Kidney (tissue), 22 donors: ENCODE results near the gene CHD9. TPM values are rescaled to one million over a fixed set of nuclear protein-coding genes. Genes with fewer than 3 reads are reported as not detected.
A peak's percentile ranks its signal among the peaks of the same experiment; 100 is the strongest.

ENCODE experiments used
- DNase-seq, 5 donors: peaks; one replicate each; pipeline ENCODE4 v3.0.0-alpha.2; 2013 to 2020
- FAIRE-seq: peaks from 2 replicates; lab custom pipeline; 2012; peaks lifted over from hg19 to GRCh38; lab: Jason Lieb, UNC
- H3K27ac ChIP-seq, 2 donors: one replicate each; pipeline ENCODE4 v1.7.0; 2013; ENCODE audit warnings: low read depth in 2 of 2, low read length in 2 of 2, inconsistent platforms in 1 of 2
- H3K27me3 ChIP-seq: one replicate; pipeline ENCODE4 v1.7.1; 2013; ENCODE audit warnings: low read length, inconsistent platforms; ENCODE audit not compliant: control insufficient read depth, insufficient read depth
- H3K36me3 ChIP-seq, 3 donors: one replicate each; pipeline versions ENCODE4 v1.7.0 to v1.7.1; 2013; ENCODE audit warnings: low read length in 3 of 3, control low read depth in 1 of 3, inconsistent platforms in 1 of 3; ENCODE audit not compliant: insufficient read depth in 3 of 3, control insufficient read depth in 2 of 3
- H3K4me1 ChIP-seq, 3 donors: one replicate each; pipeline versions ENCODE4 v1.7.0 to v1.7.1; 2013; ENCODE audit warnings: low read length in 3 of 3, inconsistent platforms in 1 of 3, low read depth in 1 of 3; ENCODE audit not compliant: control insufficient read depth in 2 of 3, insufficient read depth in 2 of 3
- H3K4me3 ChIP-seq, 3 donors: one replicate each; pipeline versions ENCODE4 v1.7.0 to v1.8.1; 2013; ENCODE audit warnings: low read length in 3 of 3, control low read depth in 1 of 3, inconsistent platforms in 1 of 3
- H3K9ac ChIP-seq, 3 donors: one replicate each; pipeline versions ENCODE4 v1.7.0 to v1.7.1; 2013; ENCODE audit warnings: low read length in 3 of 3, control low read depth in 1 of 3, inconsistent platforms in 1 of 3
- H3K9me3 ChIP-seq, 3 donors: one replicate each; pipeline versions ENCODE4 v1.7.0 to v1.7.1; 2013; ENCODE audit warnings: low read length in 3 of 3, control low read depth in 1 of 3, inconsistent platforms in 1 of 3; ENCODE audit not compliant: control insufficient read depth in 2 of 3, insufficient read depth in 1 of 3
- intact Hi-C: fragments of 100-400 bp; cut with DNase I; formaldehyde crosslinking; loops from one replicate; pipeline ENCODE4 v1.11.1; 2022
- long read RNA-seq, 10 donors: library from polyadenylated mRNA in 1 of 10; unstranded in 1 of 10; transcript quantifications; one replicate each; pipeline ENCODE4 v2.0.0 and lab custom pipeline, GENCODE V29; 2021 to 2026
- polyA plus RNA-seq: library from polyadenylated mRNA; stranded (reverse); fragments of 350-450 nt; fragmentation: Illumina TruSeq; extraction: RNeasy Lipid Tissue Mini Kit (QIAGEN cat#74804); gene quantifications from one replicate; pipeline ENCODE4 v1.2.3, GENCODE V29; 2014; ENCODE audit warnings: low read depth, low replicate concordance; ENCODE audit not compliant: insufficient read depth
- total RNA-seq: library from RNA; stranded (reverse); fragmentation: NEBNext Ultra II Directional; extraction: Animal tissue kit (Norgen Biotek cat#: 25700); gene quantifications from one replicate; pipeline ENCODE4 v1.2.1, GENCODE V29; 2021
- TF ChIP-seq, protein P1 (sequence below): IDR thresholded peaks from 3 replicates; pipeline ENCODE4 v1.5.1; 2012; ENCODE audit warnings: mild to moderate bottlenecking, moderate library complexity, borderline replicate concordance; ENCODE audit not compliant: insufficient read depth; ENCODE audit errors: extremely low read depth
- donor health status: control.
- donor health status: control.
- donor health status: control.
- donor health status: control.
- donor health status: control.
- donor health status: DM: yes; HTN: yes; CAD: no.
- donor health status: Normal renal cell carcinoma (clear cell type).

Gene CHD9, protein sequence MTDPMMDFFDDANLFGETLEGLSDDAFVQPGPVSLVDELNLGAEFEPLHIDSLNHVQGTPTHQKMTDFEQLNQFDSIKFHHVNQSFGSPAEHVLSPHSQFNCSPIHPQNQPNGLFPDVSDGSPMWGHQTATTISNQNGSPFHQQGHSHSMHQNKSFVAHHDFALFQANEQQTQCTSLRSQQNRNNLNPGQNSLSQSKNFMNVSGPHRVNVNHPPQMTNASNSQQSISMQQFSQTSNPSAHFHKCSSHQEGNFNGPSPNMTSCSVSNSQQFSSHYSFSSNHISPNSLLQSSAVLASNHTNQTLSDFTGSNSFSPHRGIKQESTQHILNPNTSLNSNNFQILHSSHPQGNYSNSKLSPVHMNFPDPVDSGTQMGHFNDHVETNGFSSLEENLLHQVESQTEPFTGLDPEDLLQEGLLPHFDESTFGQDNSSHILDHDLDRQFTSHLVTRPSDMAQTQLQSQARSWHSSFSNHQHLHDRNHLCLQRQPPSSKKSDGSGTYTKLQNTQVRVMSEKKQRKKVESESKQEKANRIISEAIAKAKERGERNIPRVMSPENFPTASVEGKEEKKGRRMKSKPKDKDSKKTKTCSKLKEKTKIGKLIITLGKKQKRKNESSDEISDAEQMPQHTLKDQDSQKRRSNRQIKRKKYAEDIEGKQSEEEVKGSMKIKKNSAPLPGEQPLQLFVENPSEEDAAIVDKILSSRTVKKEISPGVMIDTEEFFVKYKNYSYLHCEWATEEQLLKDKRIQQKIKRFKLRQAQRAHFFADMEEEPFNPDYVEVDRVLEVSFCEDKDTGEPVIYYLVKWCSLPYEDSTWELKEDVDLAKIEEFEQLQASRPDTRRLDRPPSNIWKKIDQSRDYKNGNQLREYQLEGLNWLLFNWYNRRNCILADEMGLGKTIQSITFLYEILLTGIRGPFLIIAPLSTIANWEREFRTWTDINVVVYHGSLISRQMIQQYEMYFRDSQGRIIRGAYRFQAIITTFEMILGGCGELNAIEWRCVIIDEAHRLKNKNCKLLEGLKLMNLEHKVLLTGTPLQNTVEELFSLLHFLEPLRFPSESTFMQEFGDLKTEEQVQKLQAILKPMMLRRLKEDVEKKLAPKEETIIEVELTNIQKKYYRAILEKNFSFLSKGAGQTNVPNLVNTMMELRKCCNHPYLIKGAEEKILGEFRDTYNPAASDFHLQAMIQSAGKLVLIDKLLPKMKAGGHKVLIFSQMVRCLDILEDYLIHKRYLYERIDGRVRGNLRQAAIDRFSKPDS (N-terminal part only)
- total RNA-seq (83.7 TPM), polyA plus RNA-seq (9.4 TPM)
- long read RNA-seq, donor 1, partial matches to known transcripts: 0 of 2 reads
- long read RNA-seq, donor 1, other reads (novel, unspliced or antisense): 0 of 2 reads
- long read RNA-seq, donor 2, partial matches to known transcripts: 9 of 9 reads
- long read RNA-seq, donor 2, other reads (novel, unspliced or antisense): 0 of 9 reads
- long read RNA-seq, donor 3, partial matches to known transcripts: 0 of 2 reads
- long read RNA-seq, donor 3, other reads (novel, unspliced or antisense): 0 of 2 reads
- long read RNA-seq, donor 4, partial matches to known transcripts: 12 of 13 reads
- long read RNA-seq, donor 4, other reads (novel, unspliced or antisense): 0 of 13 reads
- long read RNA-seq, donor 5: 0 reads
- long read RNA-seq, donor 6, partial matches to known transcripts: 0 of 5 reads
- long read RNA-seq, donor 6, other reads (novel, unspliced or antisense): 0 of 5 reads
- long read RNA-seq, donor 7, partial matches to known transcripts: 17 of 36 reads
- long read RNA-seq, donor 7, other reads (novel, unspliced or antisense): 16 of 36 reads
- long read RNA-seq, donor 8, partial matches to known transcripts: 0 of 5 reads
- long read RNA-seq, donor 8, other reads (novel, unspliced or antisense): 0 of 5 reads
- long read RNA-seq, donor 9: 0 reads
- long read RNA-seq, donor 10, partial matches to known transcripts: 0 of 1 reads
- long read RNA-seq, donor 10, other reads (novel, unspliced or antisense): 0 of 1 reads

DNA sequence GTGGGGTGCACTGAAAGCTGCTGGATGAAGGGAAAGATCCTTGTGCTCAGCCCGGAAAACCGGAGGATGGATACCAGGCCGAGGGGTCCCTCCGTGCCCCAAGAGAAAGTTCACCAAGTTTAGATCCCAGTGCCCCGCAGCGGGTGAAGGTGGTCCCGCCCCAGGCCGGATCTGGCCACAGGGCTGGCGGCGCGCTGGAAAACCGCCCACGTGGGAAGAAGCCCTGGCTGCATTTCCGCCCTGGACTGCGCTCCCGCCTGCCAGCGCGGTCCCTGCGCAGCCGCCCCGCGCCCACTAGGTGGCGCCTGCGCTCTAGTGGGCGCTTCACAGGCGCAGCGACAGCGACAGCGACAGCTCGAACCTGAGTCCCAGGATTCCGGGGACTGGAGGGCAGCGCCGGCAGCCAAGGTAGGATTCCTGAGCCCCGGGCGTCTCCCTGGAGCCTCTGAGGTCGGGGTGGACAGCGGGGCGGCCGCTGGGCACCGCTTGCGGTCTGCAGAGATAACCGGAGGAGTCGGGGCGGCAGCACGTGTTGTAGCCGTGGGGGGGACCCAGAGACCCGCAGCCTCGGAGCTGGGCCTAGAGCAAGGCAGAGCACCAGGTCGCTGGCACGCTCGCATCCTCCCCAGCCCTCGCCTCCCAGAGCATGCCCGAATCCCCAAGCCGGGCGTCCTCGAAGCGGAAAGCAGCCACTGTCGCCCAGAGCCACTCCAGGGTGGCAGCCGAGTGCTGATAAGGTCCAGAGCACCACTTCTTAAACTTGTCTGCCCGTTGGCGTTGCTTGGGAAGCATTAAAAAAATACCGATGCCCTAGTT is at the start of gene CHD9:
TSS of gene CHD9 (plus strand) at position 322 of the 816 bp plus-strand sequence. CDS start 101,099 bp downstream, outside the sequence.
- FAIRE-seq (no peak), DNase-seq (peak; percentile 90 to 96 (median 94))
- TF ChIP-seq, protein P1, sequence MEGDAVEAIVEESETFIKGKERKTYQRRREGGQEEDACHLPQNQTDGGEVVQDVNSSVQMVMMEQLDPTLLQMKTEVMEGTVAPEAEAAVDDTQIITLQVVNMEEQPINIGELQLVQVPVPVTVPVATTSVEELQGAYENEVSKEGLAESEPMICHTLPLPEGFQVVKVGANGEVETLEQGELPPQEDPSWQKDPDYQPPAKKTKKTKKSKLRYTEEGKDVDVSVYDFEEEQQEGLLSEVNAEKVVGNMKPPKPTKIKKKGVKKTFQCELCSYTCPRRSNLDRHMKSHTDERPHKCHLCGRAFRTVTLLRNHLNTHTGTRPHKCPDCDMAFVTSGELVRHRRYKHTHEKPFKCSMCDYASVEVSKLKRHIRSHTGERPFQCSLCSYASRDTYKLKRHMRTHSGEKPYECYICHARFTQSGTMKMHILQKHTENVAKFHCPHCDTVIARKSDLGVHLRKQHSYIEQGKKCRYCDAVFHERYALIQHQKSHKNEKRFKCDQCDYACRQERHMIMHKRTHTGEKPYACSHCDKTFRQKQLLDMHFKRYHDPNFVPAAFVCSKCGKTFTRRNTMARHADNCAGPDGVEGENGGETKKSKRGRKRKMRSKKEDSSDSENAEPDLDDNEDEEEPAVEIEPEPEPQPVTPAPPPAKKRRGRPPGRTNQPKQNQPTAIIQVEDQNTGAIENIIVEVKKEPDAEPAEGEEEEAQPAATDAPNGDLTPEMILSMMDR: peak; percentile 100
- H3K4me1 ChIP-seq: peaks cover 0 to 17% (median 16%) of the 10 kb centered on the region in 3 donors
- H3K9me3 ChIP-seq: no peaks in the 10 kb centered on the region
- peak within 1 kb of the TSS; percentile 89 to 90 for H3K27ac ChIP-seq
- intact Hi-C loops: no loop called here
- H3K9ac ChIP-seq: peak within 1 kb of the TSS; percentile 42 to 86 (median 72)
- H3K27me3 ChIP-seq: no peaks in the 10 kb centered on the region
- no peaks in the 10 kb centered on the region for H3K36me3 ChIP-seq
- H3K4me3 ChIP-seq: peak within 1 kb of the TSS; percentile 67 to 78 (median 73)

DNA sequence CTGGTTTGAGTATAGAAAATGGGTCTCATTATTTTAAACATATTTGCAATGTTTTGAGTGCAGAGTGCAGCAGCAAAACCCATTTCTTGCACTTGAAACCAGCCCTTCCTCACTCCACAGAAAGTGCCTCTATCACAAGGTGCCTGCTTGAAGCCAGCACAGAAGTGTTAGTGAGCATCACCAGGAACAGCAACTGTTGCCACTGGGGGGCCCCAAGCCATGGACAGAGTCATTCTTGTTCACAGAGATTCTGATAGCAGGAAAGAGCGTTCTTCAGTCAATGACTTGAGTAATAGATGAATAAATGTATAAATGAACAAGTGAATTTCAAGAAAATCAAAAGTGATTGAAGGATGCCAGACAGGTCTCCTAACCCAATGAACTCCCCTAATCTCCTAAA is 47.7 kb upstream of the CHD9 start:
- no peak overlapping the region for H3K4me3 ChIP-seq
- no peaks in the 10 kb centered on the region for H3K4me1 ChIP-seq
- DNase-seq (no peak), FAIRE-seq (no peak)
- H3K27ac ChIP-seq: no peak overlapping the region
- no peak overlapping the region for H3K9ac ChIP-seq
- no peaks in the 10 kb centered on the region for H3K9me3 ChIP-seq
- TF ChIP-seq, protein P1: no peak
- intact Hi-C loops: no loop called here
- no peaks in the 10 kb centered on the region for H3K36me3 ChIP-seq
- no peaks in the 10 kb centered on the region for H3K27me3 ChIP-seq
